B cell (primary cell): ENCODE measurements around the gene SCAMP3. TPM values are rescaled to one million over a fixed set of nuclear protein-coding genes. Genes with fewer than 3 reads are reported as not detected.

Source experiments
- ATAC-seq: fragments of 200-7000 bp; cut with Tn5 transposase; one replicate; pipeline ENCODE4 v1.10.0; 2021; ENCODE audit warnings: low read depth, mild to moderate bottlenecking, moderate number of reproducible peaks, moderate library complexity
- CTCF ChIA-PET: fragments of 350-600 bp; sonication (Branson Sonifier 250); formaldehyde crosslinking; loops from one replicate; lab custom pipeline; 2021; ENCODE audit warnings: antibody characterized with exemption, inconsistent platforms; lab: Charles Lee
- POLR2A ChIA-PET: fragments of 350-600 bp; sonication (Branson Sonifier 250); formaldehyde crosslinking; loops from one replicate; lab custom pipeline; 2021; ENCODE audit warnings: antibody characterized with exemption; lab: Charles Lee
- DNase-seq: peaks from one replicate; pipeline ENCODE4 v3.0.0; 2013
- H2AFZ ChIP-seq: 2 replicates; pipeline ENCODE4 v1.6.1; 2012; ENCODE audit warnings: mild to moderate bottlenecking, low read depth, low read length; ENCODE audit not compliant: insufficient read depth, poor library complexity, severe bottlenecking
- H3K27ac ChIP-seq, 2 donors: 1 replicate in 1 of 2; 2 replicates in 1 of 2; pipeline ENCODE4 v1.5.1; 2012 to 2013; ENCODE audit warnings: low read length in 2 of 2, mild to moderate bottlenecking in 2 of 2, moderate library complexity in 1 of 2
- H3K27me3 ChIP-seq, 4 experiments: fragments of 200-600 bp in 1 of 4; sonication (generic) in 1 of 4; replicated peaks in 1 of 4; 1 replicate in 2 of 4; 2 replicates in 2 of 4; pipeline versions ENCODE4 v1.6.1 to v1.7.0; 2013 to 2016; ENCODE audit warnings: low read length in 3 of 4, mild to moderate bottlenecking in 2 of 4, mixed read lengths in 1 of 4, moderate library complexity in 1 of 4; ENCODE audit not compliant: insufficient read depth in 4 of 4, control insufficient read depth in 3 of 4; ENCODE audit errors: control extremely low read depth in 1 of 4
- H3K36me3 ChIP-seq, 2 experiments: replicated peaks in 1 of 2; 1 replicate in 1 of 2; 2 replicates in 1 of 2; pipeline versions ENCODE4 v1.6.1 to v1.7.1; 2013; ENCODE audit warnings: low read length in 1 of 2; ENCODE audit not compliant: insufficient read depth in 2 of 2, control insufficient read depth in 1 of 2; ENCODE audit errors: control extremely low read depth in 1 of 2, extremely low read depth in 1 of 2
- H3K4me1 ChIP-seq, 2 donors: fragments of 200-600 bp in 1 of 2; sonication (generic) in 1 of 2; 1 replicate in 1 of 2; 2 replicates in 1 of 2; pipeline versions ENCODE4 v1.5.1 to v1.6.1; 2013 to 2017; ENCODE audit warnings: low read length in 2 of 2; ENCODE audit not compliant: control insufficient read depth in 2 of 2, insufficient read depth in 2 of 2
- H3K4me2 ChIP-seq: replicated peaks from 2 replicates; pipeline ENCODE3; 2012; ENCODE audit warnings: mild to moderate bottlenecking, low read depth, low read length; ENCODE audit not compliant: poor library complexity, severe bottlenecking
- H3K4me3 ChIP-seq, 5 experiments: fragments of 200-600 bp in 1 of 5; sonication (generic) in 1 of 5; 1 replicate in 3 of 5; 2 replicates in 2 of 5; pipeline versions ENCODE4 v1.5.1 to v1.7.0; 2011 to 2016; ENCODE audit warnings: low read length in 4 of 5, mild to moderate bottlenecking in 4 of 5, low read depth in 2 of 5, control low read depth in 1 of 5, moderate library complexity in 1 of 5; ENCODE audit not compliant: insufficient read depth in 1 of 5; ENCODE audit errors: control extremely low read depth in 1 of 5, extremely low read depth in 1 of 5
- H3K79me2 ChIP-seq: fragments of 200-600 bp; sonication (generic); one replicate; pipeline ENCODE4 v1.6.0; 2016; ENCODE audit warnings: low read length; ENCODE audit not compliant: control insufficient read depth, insufficient read depth
- H3K9ac ChIP-seq: fragments of 200-600 bp; sonication (generic); 2 replicates; pipeline ENCODE4 v1.6.1; 2017; ENCODE audit warnings: mild to moderate bottlenecking, low read length, moderate library complexity
- H3K9me3 ChIP-seq, 3 donors: one replicate each; pipeline versions ENCODE4 v1.6.1 to v1.7.1; 2013; ENCODE audit warnings: low read length in 2 of 3; ENCODE audit not compliant: control insufficient read depth in 2 of 3, insufficient read depth in 1 of 3; ENCODE audit errors: control extremely low read depth in 1 of 3
- H4K20me1 ChIP-seq: 2 replicates; pipeline ENCODE4 v1.6.0; 2012; ENCODE audit warnings: mild to moderate bottlenecking, low read length; ENCODE audit not compliant: insufficient read depth, control insufficient read depth, poor library complexity, severe bottlenecking
- H3K27ac Mint-ChIP-seq: one replicate; pipeline ENCODE4 v1.8.0; 2021; ENCODE audit warnings: mixed read lengths
- H3K27me3 Mint-ChIP-seq: one replicate; pipeline ENCODE4 v1.8.0; 2021; ENCODE audit warnings: mixed read lengths
- H3K4me1 Mint-ChIP-seq: one replicate; pipeline ENCODE4 v1.8.0; 2021; ENCODE audit warnings: mixed read lengths
- H3K4me3 Mint-ChIP-seq: one replicate; pipeline ENCODE4 v1.8.0; 2021; ENCODE audit warnings: mixed read lengths
- H3K9me3 Mint-ChIP-seq: one replicate; pipeline ENCODE4 v1.8.0; 2022; ENCODE audit warnings: mixed read lengths; ENCODE audit not compliant: insufficient read depth
- EZH2 ChIP-seq: IDR thresholded peaks from 2 replicates; pipeline ENCODE4 v1.6.1; 2012; ENCODE audit warnings: borderline replicate concordance, low read depth, mild to moderate bottlenecking, moderate library complexity, low read length; ENCODE audit not compliant: insufficient read depth, poor library complexity, severe bottlenecking
- WGBS: methylation state at CpG from one replicate; pipeline ENCODE4 v1.1.5; 2013; ENCODE audit warnings: missing lambda C conversion rate; ENCODE audit not compliant: insufficient coverage; 5-methylcytosine and 5-hydroxymethylcytosine counted together
- intact Hi-C: fragments of 100-400 bp; cut with micrococcal nuclease; formaldehyde crosslinking; loops from one replicate; pipeline ENCODE4 v1.10.0; 2022
- polyA plus RNA-seq: library from polyadenylated mRNA; depleted of rRNA; stranded (reverse); fragments of >200 nt; gene quantifications from 2 replicates; pipeline ENCODE4 v1.2.3, GENCODE V29; 2012
- total RNA-seq, 2 donors: library from RNA; stranded (reverse); fragments of 120-200 nt in 1 of 2; gene quantifications; 1 replicate in 1 of 2; 2 replicates in 1 of 2; pipeline versions ENCODE4 v1.2.3 to v1.2.4, GENCODE V29; 2013 to 2022
- TF ChIP-seq, protein P1 (sequence below): fragments of 200-600 bp; IDR thresholded peaks from one replicate; pipeline ENCODE4 v1.8.0; 2022; ENCODE audit warnings: antibody characterized with exemption, mild to moderate bottlenecking

SCAMP3 gene
- total and polyA plus RNA-seq, 2 donors (not counting 1 experiment from before 2014, with no cell fraction given), result 79.8 to 107 TPM

GRCh38 chr1:155284476-155284875 lies 22.3 kb upstream of the SCAMP3 start:
- Histone ChIP-seq H3K27ac (no peak overlapping the region), H3K79me2 (no peaks in the 10 kb centered on the region), H3K4me1 (no peaks in the 10 kb centered on the region), H3K4me2 (no peak overlapping the region), H3K27me3 (no peaks in the 10 kb centered on the region), H3K9ac (no peak overlapping the region), H2AFZ (no peak overlapping the region), H3K4me3 (no peak overlapping the region), H3K9me3 (no peaks in the 10 kb centered on the region), H3K36me3 (no peaks in the 10 kb centered on the region), H4K20me1 (no peaks in the 10 kb centered on the region)
- no peak for ATAC-seq
- ChIA-PET POLR2A (no interaction called here), CTCF (no interaction called here)
- intact Hi-C loops, result no loop called here
- Mint-ChIP-seq H3K4me3 (no peak overlapping the region), H3K9me3 (no peaks in the 10 kb centered on the region), H3K4me1 (no peaks in the 10 kb centered on the region), H3K27me3 (no peaks in the 10 kb centered on the region), H3K27ac (no peak overlapping the region)
- 96% methylated on average over 12 of the region's 12 CpGs for WGBS
- DNase-seq, result no peak
- no peak for TF ChIP-seq EZH2
- TF ChIP-seq, protein P1, sequence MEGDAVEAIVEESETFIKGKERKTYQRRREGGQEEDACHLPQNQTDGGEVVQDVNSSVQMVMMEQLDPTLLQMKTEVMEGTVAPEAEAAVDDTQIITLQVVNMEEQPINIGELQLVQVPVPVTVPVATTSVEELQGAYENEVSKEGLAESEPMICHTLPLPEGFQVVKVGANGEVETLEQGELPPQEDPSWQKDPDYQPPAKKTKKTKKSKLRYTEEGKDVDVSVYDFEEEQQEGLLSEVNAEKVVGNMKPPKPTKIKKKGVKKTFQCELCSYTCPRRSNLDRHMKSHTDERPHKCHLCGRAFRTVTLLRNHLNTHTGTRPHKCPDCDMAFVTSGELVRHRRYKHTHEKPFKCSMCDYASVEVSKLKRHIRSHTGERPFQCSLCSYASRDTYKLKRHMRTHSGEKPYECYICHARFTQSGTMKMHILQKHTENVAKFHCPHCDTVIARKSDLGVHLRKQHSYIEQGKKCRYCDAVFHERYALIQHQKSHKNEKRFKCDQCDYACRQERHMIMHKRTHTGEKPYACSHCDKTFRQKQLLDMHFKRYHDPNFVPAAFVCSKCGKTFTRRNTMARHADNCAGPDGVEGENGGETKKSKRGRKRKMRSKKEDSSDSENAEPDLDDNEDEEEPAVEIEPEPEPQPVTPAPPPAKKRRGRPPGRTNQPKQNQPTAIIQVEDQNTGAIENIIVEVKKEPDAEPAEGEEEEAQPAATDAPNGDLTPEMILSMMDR, result no peak

GRCh38 chr1:155282488-155283091 lies 20.4 kb upstream of the SCAMP3 start:
- H3K79me2 ChIP-seq, result no peaks in the 10 kb centered on the region
- no peaks in the 10 kb centered on the region for H3K27me3 ChIP-seq
- Mint-ChIP-seq H3K4me3 (no peak overlapping the region), H3K4me1 (peaks cover 8% of the 10 kb centered on the region), H3K27me3 (no peaks in the 10 kb centered on the region), H3K27ac (no peak overlapping the region), H3K9me3 (no peaks in the 10 kb centered on the region)
- no peak for ATAC-seq
- H2AFZ ChIP-seq, result no peak overlapping the region
- TF ChIP-seq, protein P1, result no peak
- no peak for TF ChIP-seq EZH2
- no peak overlapping the region for H3K4me3 ChIP-seq
- H3K36me3 ChIP-seq, result no peaks in the 10 kb centered on the region
- H3K4me2 ChIP-seq, result no peak overlapping the region
- ChIA-PET CTCF (no interaction called here), POLR2A (no interaction called here)
- H4K20me1 ChIP-seq, result no peaks in the 10 kb centered on the region
- H3K9me3 ChIP-seq, result no peaks in the 10 kb centered on the region
- WGBS, result 96% methylated on average over 16 of the region's 29 CpGs
- intact Hi-C loops, result no loop called here
- DNase-seq, result no peak
- peaks cover 6 to 12% of the 10 kb centered on the region in 2 donors for H3K4me1 ChIP-seq
- no peak overlapping the region for H3K9ac ChIP-seq
- no peak overlapping the region for H3K27ac ChIP-seq
